Erythroblast (primary cell): ENCODE results near the gene DOCK8.

Experiments used
- DNase-seq, 2 experiments: peaks; one replicate each; lab custom pipeline; 2025; lab: John Stamatoyannopoulos, UW
- GATA1 ChIP-seq: IDR thresholded peaks from 2 replicates; pipeline ENCODE4 v1.6.1; 2011; ENCODE audit warnings: low read depth, mild to moderate bottlenecking, control low read depth, low read length, moderate library complexity
- POLR2A ChIP-seq: IDR thresholded peaks from 2 replicates; pipeline ENCODE4 v1.6.1; 2011; ENCODE audit warnings: mild to moderate bottlenecking, low read length

Gene DOCK8

GRCh38 chr9:268616-269015, 54.0 kb downstream of the DOCK8 start:
- DNase-seq = peak; percentile 8 to 16

DNA sequence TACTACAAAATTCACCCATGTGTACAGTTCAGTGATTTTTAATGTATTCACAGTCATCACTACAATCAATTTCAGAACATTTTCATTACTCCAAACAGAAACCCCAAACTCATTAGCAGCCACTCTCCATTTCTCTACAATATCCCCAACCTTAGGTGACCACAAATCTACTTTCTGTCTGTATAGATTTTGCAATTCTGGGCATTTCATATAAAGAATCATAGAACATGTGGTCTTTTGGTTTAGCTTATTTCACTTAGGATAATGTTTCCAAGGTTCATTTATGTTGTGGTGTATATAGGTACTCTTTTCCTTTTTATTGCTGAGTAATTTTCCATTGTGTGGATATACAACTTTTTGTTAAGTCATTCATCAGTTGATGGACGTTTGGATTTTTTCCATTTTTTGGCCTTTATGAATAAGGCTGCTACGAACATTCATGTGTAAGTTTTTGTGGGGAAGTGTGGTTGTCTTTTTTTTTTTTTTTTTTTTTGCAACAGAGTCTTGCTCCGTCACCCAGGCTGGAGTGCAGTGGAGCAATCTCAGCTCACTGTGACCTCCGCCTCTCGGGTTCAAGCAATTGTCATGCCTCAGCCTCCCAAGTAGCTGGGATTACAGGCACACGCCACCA, 54.5 kb downstream of the DOCK8 start:
- DNase-seq = no peak
- TF ChIP-seq POLR2A (no peak), GATA1 (no peak)

More at GRCh38 chr9:268616-269015, 54.0 kb downstream of the DOCK8 start:
- no peak for TF ChIP-seq GATA1
- TF ChIP-seq POLR2A = no peak

GRCh38 chr9:270657-271237, 56.1 kb downstream of the DOCK8 start:
- DNase-seq = no peak
- TF ChIP-seq GATA1 = no peak
- TF ChIP-seq POLR2A = no peak

GRCh38 chr9:272251-273213, 57.9 kb downstream of the DOCK8 start:
- DNase-seq = peak; percentile 86 to 91
- TF ChIP-seq GATA1 (no peak), POLR2A (peak; percentile 51)

GRCh38 chr9:274406-274805, 59.7 kb downstream of the DOCK8 start:
- DNase-seq = no peak

DNA sequence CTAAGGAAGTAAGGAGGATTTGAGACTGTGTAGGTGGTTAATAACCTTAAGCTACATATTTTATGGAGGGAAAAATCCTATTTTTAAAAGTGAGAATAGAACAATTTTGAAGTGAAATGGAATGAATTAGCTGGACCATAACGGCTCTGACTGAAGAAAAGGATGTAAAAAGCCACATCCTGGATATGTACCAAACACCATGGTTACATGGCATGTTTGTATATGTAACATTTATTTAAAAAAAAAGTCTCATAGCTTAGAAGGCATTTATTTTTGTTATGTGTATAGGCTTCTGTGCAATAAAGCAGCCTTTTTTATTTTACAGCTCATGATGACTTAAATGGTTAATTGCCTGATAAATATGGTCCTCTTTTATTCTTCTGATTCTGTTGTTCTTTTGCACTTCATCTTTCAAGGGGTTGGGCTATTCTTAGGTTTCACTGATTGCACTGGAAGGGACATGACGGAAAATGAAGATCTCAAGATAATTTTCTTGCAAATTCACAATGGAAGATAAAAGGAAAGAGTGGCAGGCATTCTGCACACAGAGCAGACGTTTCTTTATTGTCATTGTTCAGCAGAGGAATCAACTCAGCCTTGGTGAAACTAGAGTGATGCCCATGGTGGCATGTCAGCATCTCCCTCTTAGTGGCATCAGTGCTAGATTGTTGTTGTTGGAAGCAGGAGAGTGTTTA, 63.1 kb downstream of the DOCK8 start:
- DNase-seq = no peak
- TF ChIP-seq POLR2A = no peak
- TF ChIP-seq GATA1 = no peak

More at GRCh38 chr9:274406-274805, 59.7 kb downstream of the DOCK8 start:
- no peak for TF ChIP-seq POLR2A
- no peak for TF ChIP-seq GATA1

GRCh38 chr9:278651-279050, 64.0 kb downstream of the DOCK8 start:
- DNase-seq = no peak
- TF ChIP-seq GATA1 (no peak), POLR2A (no peak)

DNA sequence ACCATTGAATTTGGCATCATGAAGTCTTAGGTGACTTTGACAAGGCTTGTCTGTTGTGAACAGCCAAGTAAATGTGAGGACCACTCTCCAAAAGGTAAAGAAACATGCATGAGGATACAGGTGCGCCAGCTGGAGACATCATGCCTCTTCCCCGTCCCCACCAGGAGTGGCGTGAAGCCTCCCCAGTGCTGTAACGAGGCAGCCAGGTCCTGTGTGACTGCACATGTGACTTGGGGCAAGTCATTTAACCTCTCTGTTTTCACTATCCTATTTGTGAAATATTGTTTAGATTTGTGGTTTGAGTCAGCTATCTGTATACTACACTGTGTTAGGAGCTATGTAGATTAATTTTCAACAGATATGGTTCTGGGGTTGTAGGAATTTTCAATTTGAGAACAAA, 65.0 kb downstream of the DOCK8 start:
- TF ChIP-seq POLR2A (no peak), GATA1 (no peak)

GRCh38 chr9:281741-282645, 67.3 kb downstream of the DOCK8 start:
- DNase-seq = peak; percentile 85
- TF ChIP-seq GATA1 (no peak), POLR2A (peak; percentile 51)

More for the DNA sequence above, 65.0 kb downstream of the DOCK8 start:
- peak in 1 of 2 experiments; percentile 15 for DNase-seq

GRCh38 chr9:286071-286740, 71.5 kb downstream of the DOCK8 start:
- DNase-seq = no peak
- no peak for TF ChIP-seq GATA1
- TF ChIP-seq POLR2A = no peak

- no peak for TF ChIP-seq GATA1
- TF ChIP-seq POLR2A = no peak
- DNase-seq = peak in 1 of 2 experiments; percentile 18
These were observed 74.5 kb downstream of the DOCK8 start for GRCh38 chr9:289121-289520.

GRCh38 chr9:292915-293314, 78.2 kb downstream of the DOCK8 start:
- TF ChIP-seq GATA1 = no peak
- TF ChIP-seq POLR2A = no peak

More at GRCh38 chr9:292915-293314, 78.2 kb downstream of the DOCK8 start:
- no peak for DNase-seq
